Loucy (cell line): ENCODE results near the gene SPTLC3.

Source experiments
- EZH2phosphoT487 ChIP-seq: fragments of 200-600 bp; IDR thresholded peaks from 2 replicates; pipeline ENCODE4 v1.6.1; 2018; ENCODE audit warnings: antibody characterized with exemption, mild to moderate bottlenecking, moderate library complexity, borderline replicate concordance
- TF ChIP-seq, protein P1 (sequence below): fragments of 200-600 bp; sonication (generic); conservative IDR thresholded peaks from 2 replicates; pipeline ENCODE4 v1.5.1; 2014; ENCODE audit warnings: mild to moderate bottlenecking, antibody characterized with exemption, low read length

DNA sequence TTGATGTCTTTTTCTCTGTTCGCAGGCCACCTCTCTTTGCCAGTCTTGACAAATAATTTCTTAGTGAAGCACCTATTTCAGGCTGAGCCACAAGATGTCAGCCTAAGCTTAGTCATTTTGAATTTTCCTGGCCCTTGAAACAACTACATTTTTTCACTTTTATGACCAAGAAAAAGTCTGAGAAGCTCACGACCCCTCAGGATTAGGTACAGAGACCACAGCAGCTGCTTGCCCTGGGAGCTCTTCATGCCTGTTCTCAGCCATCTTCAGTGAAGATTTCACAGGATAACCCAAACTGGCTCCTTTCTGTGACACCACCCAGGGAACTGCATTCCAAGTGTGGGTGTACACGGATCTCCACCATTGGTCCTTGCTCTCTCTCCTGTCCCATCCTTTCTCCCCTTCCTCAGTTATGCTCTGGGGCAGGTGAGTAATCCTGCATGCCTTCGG, 38.4 kb upstream of the SPTLC3 start:
- TF ChIP-seq, protein P1, sequence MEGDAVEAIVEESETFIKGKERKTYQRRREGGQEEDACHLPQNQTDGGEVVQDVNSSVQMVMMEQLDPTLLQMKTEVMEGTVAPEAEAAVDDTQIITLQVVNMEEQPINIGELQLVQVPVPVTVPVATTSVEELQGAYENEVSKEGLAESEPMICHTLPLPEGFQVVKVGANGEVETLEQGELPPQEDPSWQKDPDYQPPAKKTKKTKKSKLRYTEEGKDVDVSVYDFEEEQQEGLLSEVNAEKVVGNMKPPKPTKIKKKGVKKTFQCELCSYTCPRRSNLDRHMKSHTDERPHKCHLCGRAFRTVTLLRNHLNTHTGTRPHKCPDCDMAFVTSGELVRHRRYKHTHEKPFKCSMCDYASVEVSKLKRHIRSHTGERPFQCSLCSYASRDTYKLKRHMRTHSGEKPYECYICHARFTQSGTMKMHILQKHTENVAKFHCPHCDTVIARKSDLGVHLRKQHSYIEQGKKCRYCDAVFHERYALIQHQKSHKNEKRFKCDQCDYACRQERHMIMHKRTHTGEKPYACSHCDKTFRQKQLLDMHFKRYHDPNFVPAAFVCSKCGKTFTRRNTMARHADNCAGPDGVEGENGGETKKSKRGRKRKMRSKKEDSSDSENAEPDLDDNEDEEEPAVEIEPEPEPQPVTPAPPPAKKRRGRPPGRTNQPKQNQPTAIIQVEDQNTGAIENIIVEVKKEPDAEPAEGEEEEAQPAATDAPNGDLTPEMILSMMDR, result peak; percentile 63
- no peak for TF ChIP-seq EZH2phosphoT487
